ENCODE measurements around the gene KCNJ1.

The KCNJ1 gene

DNA sequence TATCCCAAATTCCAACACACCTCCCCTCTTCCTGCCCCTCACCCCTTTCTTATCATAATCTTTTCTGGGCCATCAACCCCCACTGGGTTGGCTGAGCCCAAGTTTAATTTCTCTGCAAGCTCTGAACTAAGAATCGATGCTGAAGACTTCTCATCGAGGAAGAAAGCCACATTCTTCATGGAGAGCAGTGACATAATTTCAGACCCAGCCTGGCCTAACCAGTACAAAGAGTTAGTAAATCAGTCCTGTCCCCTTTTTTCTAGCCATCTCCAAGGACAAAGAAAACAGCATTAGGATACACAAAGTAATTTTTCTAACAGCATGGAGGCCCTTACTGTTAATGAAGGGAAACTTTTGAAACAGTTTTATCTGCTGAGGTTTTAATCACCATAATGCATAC, 45.0 kb downstream of the KCNJ1 start:
- no peak for TF ChIP-seq CTCF (IDR thresholded peaks at IDR 0.05; ENCODE audit: low read depth, low read length)
- DNase-seq (ENCODE audit: extremely low read depth, low read depth): no peak

DNA sequence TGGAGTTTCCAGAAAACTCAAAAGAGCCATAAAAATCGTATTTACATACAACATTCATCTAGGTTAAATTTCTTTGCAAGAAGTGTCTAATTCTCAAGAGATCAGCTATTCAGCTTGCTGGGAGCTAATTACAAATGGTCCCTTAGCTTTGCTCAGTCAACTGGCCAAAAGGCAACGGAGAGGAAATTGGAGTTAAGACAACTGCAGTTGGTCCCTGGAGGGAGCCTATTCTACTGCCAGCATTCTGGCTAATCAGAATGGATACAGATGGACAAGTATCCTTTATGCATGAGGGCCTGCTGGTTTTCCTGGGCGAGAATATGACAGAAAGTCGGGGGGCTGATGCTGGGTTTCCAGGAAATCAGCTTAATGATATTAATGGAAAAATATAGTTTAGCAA, 45.5 kb downstream of the KCNJ1 start:
- no peak for TF ChIP-seq CTCF (IDR thresholded peaks at IDR 0.05; ENCODE audit: low read depth, low read length)
- no peak for DNase-seq (ENCODE audit: extremely low read depth, low read depth)

DNA sequence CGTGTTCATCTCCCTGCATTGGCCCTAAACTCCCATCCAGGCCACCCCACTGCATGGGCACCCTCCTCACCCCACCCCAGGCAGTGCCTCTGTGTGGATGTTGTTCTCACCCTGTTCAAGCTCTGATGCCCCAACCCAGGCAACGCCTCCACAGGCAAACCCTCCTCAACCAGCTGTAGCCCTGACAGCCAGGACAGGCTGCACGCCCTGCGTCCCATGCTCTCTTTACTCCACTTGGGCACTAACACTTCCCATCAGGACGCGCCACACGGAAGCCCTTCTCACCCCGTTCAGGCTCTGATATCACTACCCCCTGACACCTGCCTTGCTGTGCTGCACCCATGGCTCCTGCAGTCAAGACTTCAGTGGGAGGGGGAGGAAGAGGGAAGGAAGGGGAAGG, 47.9 kb downstream of the KCNJ1 start:
- no peak for TF ChIP-seq CTCF (IDR thresholded peaks at IDR 0.05; ENCODE audit: low read depth, low read length)
- DNase-seq (ENCODE audit: extremely low read depth, low read depth): no peak

DNA sequence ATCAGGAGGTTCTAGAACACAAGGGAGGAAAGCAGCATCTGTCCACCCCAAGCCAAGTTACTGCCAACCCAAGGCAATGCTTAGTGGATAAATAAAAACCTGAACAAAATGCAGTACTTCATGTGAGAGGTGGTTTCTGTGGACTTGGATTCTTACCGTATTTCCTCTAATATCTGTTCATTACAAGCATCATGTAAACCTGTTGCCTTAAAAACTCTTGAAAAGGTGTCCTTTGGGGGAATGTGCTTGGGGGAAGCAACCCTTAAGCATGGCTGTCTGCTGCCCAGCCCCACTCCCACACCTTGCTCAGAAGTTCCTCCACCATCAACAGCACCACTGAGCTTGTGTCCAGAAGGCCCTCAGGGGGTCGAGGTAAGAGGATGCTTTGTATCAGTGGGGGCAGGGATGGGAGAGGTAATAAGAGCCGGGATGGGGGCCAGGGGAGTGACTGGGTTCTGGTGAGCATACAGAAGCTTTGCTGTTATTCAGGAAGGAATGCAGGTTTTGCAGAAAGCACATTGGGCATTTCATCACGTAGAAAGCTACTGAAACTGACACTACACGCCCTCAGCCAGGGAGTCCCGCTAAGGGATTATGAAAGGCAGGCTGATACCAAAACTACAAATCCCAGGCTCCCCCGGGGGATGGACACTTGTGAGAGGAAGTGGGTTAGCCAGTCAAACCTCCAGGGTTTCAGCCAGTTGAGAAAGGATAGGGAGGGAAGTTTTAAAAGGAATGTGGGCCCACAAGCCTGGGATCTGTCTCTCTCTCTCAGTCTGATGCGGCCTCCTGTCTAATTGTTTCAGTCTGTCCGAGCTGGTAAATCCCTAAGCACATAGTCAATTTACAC, 52.0 kb downstream of the KCNJ1 start:
- TF ChIP-seq CTCF (IDR thresholded peaks at IDR 0.05; ENCODE audit: low read depth, low read length): no peak
- peak; percentile 79 for DNase-seq (ENCODE audit: extremely low read depth, low read depth)

DNA sequence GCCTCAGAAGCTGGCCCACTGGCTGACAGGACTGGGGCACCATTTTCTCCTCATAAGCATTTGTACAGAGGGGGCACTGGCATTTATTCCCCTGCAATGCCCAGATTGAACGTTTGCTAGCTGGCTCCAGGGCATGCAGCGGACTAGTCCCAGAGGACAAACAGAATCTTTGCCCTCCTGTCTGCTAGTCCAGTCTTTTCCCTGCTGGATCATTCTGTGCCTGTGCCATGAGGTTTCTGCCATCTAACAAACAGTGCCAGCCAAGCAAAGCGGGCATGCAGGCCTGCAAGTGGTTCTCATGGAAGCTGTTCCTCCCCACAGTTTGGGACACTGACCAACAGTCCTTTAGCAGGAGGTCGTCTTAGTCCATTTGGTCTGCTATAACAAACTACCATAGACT, 53.4 kb downstream of the KCNJ1 start:
- DNase-seq (ENCODE audit: extremely low read depth, low read depth): no peak
- TF ChIP-seq CTCF (IDR thresholded peaks at IDR 0.05; ENCODE audit: low read depth, low read length): no peak

DNA sequence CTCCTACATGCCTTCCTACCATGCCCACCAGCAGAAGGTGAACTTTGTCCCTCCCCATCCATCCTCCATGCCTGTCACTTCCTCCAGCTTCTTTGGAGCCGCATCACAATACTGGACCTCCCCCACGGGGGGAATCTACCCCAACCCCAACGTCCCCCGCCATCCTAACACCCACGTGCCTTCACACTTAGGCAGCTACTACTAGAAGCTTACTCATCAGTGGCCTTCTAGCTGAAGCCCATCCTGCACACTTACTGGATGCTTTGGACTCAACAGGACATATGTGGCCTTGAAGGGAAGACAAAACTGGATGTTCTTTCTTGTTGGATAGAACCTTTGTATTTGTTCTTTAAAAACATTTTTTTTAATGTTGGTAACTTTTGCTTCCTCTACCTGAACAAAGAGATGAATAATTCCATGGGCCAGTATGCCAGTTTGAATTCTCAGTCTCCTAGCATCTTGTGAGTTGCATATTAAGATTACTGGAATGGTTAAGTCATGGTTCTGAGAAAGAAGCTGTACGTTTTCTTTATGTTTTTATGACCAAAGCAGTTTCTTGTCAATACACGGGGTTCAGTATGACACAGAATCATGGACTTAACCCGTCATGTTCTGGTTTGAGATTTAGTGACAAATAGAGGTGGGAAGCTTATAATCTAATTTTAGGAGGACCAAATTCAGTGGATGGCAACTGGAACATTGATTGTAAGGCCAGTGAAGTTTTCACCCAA, 56.1 kb downstream of the KCNJ1 start:
- no peak for TF ChIP-seq CTCF (IDR thresholded peaks at IDR 0.05; ENCODE audit: low read depth, low read length)
- DNase-seq (ENCODE audit: extremely low read depth, low read depth): no peak

DNA sequence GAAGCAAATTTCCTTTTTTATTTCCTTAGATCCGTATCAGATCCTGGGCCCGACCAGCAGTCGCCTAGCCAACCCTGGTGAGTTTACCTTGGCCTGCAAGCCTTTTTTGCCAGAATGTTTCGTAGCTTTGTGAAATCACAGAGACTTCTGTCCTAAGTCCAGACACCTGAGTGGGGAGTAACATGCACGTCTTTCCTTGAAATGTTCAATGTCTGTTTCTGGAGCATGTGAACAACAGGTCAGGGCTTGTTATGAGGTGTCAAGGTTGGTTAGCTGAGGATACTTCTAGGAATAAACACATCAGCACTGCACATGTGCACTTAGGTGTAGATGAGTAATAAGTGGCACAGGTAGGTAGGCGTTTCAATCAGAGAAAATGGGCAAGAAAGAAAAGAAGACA, 58.0 kb downstream of the KCNJ1 start:
- DNase-seq (ENCODE audit: extremely low read depth, low read depth): no peak
- TF ChIP-seq CTCF (IDR thresholded peaks at IDR 0.05; ENCODE audit: low read depth, low read length): no peak

Data from AG09319 (cell line).